KOPT-K1 (cell line): ENCODE measurements around the gene FNBP1.
"Not testable (repeated sequence)": the region's sequence is repeated elsewhere in the genome, so short reads cannot be mapped to it uniquely, and the experiment has no call there.

ENCODE experiments used
- H3K27ac ChIP-seq: fragments of 200-600 bp; sonication (generic); 2 replicates; pipeline ENCODE4 v1.5.1; 2016; ENCODE audit warnings: antibody characterized with exemption, mild to moderate bottlenecking, low read depth, low read length; ENCODE audit not compliant: poor library complexity, severe bottlenecking
- H3K36me3 ChIP-seq: fragments of 200-600 bp; sonication (generic); 2 replicates; pipeline ENCODE4 v1.5.1; 2017; ENCODE audit warnings: antibody characterized with exemption, mild to moderate bottlenecking, low read length, moderate library complexity; ENCODE audit not compliant: insufficient read depth
- H3K9me3 ChIP-seq: fragments of 200-600 bp; sonication (generic); 2 replicates; pipeline ENCODE4 v1.5.1; 2017; ENCODE audit warnings: antibody characterized with exemption, low read length, mild to moderate bottlenecking; ENCODE audit not compliant: insufficient read depth, poor library complexity, severe bottlenecking

Gene FNBP1

GRCh38 chr9:129900263-129901027, 142.5 kb downstream of the FNBP1 start:
- H3K36me3 ChIP-seq = peaks cover 93% of the 10 kb centered on the region

DNA sequence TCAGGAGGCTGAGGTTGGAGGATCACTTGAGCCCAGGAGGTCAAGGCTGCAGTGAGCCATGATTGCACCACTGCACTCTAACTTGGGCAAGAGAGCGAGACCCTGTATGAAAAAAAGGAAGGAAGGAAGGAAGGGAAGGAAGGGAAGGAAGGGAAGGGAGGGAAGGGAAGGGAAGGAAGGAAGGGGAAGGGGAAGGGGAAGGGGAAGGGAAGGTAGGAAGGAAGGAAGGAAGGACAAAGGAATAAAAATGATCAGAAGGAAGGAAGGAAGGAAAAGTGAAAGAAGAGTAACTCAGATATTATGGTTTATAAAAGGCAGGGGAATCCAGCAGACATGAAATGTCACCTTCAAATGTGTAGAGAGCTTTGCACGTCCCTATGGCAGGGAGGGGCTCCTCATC, 143.4 kb downstream of the FNBP1 start:
- Histone ChIP-seq H3K36me3 (peaks cover 90% of the 10 kb centered on the region), H3K9me3 (no peaks in the 10 kb centered on the region), H3K27ac (peak overlapping the region; percentile 37)

More at GRCh38 chr9:129900263-129901027, 142.5 kb downstream of the FNBP1 start:
- H3K27ac ChIP-seq = peak overlapping the region; percentile 37
- H3K9me3 ChIP-seq = no peaks in the 10 kb centered on the region

- no peaks in the 10 kb centered on the region for H3K9me3 ChIP-seq
- H3K36me3 ChIP-seq = peaks cover 78% of the 10 kb centered on the region
- H3K27ac ChIP-seq = peak overlapping the region; percentile 100
These were observed 144.8 kb downstream of the FNBP1 start for GRCh38 chr9:129898185-129898584.

- H3K36me3 ChIP-seq = peaks cover 73% of the 10 kb centered on the region
- no peaks in the 10 kb centered on the region for H3K9me3 ChIP-seq
- H3K27ac ChIP-seq = peak overlapping the region; percentile 100
These were observed 145.7 kb downstream of the FNBP1 start for GRCh38 chr9:129897263-129897662.

DNA sequence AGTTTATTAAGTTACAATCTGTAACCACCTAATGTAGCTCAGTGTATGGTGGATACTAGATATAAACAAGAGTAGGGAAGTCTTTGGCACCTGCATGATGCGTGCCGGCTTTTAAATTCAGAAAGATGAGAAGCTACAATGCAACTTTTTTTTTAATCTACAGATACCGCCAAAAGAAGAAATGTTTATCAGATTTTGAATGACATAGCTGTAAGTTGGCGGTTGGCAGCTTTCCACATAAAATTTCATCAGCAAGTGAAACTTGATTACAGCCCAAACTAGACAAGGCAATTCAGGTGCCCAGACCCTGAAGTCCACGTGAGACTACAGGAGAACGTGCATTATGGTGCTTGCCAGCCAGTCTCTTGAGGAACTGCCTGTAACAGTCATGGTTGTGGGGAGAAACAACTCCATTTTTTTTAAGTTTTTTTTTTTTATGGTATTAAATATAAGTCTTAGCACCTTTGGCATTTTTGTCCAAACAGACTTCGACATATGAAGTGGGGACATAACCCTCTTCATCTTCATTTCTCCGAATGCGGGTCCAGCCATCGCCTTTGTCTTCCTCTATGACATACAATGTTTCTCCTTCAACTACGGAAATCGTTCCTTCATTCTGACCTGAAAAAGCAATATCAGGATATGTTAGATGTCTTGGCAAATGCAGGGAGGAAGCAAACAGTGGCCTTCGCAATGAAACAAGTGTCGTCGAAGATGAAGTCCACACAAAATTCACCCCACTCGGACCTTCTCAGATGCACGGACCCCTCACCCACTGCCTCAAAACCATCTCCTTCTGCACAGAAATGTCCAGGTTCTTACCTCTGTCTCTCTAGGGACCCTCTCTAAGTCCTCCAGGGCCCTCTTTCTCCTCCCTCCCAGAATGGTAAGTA, 147.4 kb downstream of the FNBP1 start:
- Histone ChIP-seq H3K36me3 (peaks cover 61% of the 10 kb centered on the region), H3K27ac (peak overlapping the region; percentile 100), H3K9me3 (no peaks in the 10 kb centered on the region)

DNA sequence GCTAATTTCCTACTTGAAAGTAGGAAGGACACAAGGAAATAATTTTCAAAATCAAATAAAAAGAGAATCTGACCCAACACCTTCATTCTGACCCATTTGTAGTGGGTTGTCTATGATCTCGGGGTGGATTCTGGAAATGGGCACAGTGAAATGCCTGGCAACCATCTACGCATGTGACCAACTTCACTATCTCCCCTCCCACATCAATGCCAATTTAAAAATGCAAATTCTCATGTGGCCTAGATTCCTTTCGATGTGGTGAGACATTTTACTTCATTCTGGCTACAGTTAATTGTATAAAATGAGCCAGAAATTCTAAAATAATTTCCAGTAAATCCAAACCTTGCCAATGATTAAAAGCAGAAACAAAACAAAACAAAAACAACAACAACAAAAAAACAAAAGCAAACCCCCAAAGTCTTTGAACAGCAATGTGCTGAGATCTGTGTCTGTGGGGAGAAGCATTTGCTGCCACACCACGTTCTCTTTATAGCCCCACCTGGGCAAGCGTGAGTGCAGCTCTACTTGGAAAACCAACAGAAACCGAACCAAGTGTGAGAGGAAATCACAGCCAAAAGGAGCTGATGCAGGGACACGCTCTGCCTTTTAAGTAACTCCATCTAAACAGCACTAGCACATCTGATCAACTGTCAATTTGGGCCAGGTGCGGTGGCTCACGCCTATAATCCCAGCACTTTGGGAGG, 148.7 kb downstream of the FNBP1 start:
- peaks cover 48% of the 10 kb centered on the region for H3K36me3 ChIP-seq
- peak overlapping the region; percentile 100 for H3K27ac ChIP-seq
- no peaks in the 10 kb centered on the region for H3K9me3 ChIP-seq

- peaks cover 21% of the 10 kb centered on the region for H3K36me3 ChIP-seq
- no peaks in the 10 kb centered on the region for H3K9me3 ChIP-seq
- peak overlapping the region; percentile 100 for H3K27ac ChIP-seq
These were observed 151.4 kb downstream of the FNBP1 start for GRCh38 chr9:129891569-129891968.

DNA sequence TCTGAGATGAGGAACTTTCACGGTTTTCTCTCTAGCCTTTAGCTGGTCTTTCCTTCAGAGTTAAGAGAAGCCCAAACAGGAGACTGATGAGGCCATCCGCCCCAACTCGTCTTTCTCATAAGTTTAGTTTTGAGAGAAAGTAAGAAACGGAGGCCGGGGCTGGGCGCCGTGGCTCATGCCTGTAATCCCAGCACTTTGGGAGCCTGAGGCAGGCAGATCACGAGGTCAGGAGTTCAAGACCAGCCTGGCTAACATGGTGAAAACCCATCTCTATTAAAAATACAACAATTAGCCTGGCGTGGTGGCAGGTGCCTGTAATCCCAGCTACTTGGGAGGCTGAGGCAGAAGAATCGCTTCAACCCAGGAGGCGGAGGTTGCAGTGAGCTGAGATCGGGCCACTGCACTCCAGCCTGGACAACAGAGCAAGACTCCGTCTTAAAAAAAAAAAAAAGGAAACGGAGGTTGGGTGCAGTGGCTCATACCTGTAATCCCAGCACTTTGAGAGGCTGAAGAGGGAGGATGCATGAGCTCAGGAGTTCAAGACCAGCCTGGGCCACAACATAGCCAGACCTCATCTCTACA, 152.2 kb downstream of the FNBP1 start:
- H3K9me3 ChIP-seq = not testable (repeated sequence)
- H3K27ac ChIP-seq = peak overlapping the region; percentile 100
- peaks cover 14% of the 10 kb centered on the region; the same call in 1 of the 2 replicates for H3K36me3 ChIP-seq

DNA sequence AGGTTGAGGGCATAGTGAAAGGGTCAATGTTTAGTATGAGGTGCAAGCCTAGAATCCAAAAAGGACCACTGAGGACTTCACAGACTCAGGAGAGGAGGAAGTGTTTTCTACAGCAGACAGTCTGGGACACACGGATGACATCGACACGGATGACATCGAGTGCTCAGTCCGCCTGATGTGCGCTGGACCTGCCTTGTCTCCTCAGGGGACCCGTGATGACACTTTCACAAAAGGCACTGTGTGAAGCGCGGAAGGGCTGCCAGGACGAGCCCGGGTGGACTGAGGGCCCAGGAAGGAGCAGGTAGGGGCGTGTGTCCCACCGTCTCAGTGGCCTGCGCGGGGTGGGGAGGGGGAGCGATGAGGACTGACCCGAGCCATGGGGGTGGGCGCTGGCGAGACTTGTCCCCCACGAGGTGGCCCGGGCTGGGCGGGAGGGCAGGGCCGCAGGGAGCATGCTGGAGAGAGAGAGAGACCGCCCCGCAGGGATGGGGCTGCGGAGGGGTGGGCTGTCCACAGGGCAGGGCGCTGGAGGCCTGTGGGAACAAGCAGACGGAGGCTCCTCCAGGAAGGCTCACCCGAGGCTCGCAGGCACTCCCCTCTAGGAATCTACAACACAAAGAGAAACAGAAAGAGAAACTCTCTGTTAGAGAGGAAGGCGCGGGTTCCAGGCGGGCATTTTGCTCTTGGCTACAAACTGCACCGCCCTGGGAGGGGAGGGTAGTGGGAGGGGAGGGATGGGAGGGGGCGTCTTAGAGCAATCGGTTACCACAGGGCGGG, 152.9 kb downstream of the FNBP1 start:
- peaks cover 12% of the 10 kb centered on the region; the same call in 1 of the 2 replicates for H3K36me3 ChIP-seq
- peak overlapping the region; percentile 100 for H3K27ac ChIP-seq
- H3K9me3 ChIP-seq = no peaks in the 10 kb centered on the region

DNA sequence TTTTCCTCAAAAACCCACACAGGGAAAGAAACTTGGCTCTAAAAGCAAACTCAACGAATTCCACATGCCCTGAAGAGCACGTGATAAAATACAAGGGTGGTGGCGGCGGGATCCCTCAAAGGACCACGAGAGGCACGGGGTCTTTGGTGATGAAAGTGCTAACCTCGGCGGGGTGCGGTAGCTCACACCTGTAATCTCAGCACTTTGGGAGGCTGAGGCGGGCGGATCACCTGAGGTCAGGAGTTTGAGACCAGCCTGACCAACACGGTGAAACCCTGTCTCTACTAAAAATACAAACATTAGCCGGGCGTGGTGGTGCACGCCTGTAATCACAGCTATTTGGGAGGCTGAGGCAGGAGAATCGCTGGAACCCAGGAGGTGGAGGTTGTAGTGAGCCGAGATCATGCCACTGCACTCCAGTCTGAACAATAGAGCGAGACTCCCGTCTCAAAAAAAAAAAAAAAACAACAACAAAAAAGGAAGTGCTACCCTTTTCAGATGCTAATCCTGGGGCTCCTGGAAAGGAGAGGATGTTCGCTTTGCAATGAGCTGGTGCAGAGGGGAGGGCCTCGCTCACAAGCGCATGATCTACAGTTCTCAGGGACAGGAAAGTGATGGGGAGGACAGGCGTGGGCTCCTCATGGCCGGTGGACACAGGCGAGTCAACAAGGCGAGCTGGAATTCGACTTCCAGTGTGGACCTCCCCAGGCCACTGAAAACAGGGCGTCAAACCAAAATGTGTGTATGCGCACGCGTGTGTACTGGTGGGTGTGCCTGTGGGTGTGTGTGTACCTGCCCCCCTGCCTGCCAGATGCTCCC, 153.7 kb downstream of the FNBP1 start:
- peak overlapping the region; percentile 100 for H3K27ac ChIP-seq
- no peaks in the 10 kb centered on the region for H3K9me3 ChIP-seq
- peaks cover 9% of the 10 kb centered on the region; the same call in 1 of the 2 replicates for H3K36me3 ChIP-seq

DNA sequence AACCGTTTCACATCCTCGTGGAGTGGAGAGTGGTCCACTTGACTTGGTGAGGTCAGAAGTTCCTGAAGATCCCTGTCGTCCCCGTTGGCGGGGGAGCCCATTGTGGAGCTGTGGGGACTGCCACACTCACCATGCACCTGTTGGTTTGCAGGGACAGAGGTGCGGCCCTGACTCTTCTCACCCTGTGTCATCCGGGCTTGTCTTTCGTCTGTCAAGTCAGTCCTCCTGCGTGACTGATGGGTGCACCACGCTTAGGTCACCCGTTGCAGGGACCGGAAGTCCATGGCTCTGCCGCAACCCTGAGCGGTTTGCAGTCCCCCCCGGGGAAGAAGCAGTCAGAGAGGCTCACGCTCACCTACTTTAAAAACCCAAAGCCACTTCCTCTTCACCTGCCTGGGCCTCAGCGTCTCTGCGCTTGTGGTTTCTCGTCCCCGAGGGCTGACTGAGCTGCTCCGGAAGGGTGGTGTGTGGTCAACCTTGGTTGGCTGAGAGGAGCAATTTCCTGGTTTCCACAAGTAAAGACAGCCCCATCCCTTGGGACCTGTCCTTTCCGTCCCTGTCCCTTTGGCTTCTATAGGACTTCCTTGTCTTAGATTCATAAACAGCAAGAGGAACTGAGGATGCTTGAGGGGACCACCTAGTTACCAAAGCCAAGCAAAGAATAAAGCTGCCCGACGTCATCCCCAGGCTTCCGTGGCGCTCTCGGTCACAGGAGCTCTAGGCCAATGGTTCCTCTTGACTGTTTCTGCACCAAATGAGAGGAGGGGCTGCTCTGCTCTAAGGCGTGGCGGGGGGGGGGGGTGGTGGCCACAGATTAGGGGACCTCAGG, 154.5 kb downstream of the FNBP1 start:
- Histone ChIP-seq H3K9me3 (no peaks in the 10 kb centered on the region), H3K27ac (peak overlapping the region; percentile 100), H3K36me3 (peaks cover 12% of the 10 kb centered on the region)

DNA sequence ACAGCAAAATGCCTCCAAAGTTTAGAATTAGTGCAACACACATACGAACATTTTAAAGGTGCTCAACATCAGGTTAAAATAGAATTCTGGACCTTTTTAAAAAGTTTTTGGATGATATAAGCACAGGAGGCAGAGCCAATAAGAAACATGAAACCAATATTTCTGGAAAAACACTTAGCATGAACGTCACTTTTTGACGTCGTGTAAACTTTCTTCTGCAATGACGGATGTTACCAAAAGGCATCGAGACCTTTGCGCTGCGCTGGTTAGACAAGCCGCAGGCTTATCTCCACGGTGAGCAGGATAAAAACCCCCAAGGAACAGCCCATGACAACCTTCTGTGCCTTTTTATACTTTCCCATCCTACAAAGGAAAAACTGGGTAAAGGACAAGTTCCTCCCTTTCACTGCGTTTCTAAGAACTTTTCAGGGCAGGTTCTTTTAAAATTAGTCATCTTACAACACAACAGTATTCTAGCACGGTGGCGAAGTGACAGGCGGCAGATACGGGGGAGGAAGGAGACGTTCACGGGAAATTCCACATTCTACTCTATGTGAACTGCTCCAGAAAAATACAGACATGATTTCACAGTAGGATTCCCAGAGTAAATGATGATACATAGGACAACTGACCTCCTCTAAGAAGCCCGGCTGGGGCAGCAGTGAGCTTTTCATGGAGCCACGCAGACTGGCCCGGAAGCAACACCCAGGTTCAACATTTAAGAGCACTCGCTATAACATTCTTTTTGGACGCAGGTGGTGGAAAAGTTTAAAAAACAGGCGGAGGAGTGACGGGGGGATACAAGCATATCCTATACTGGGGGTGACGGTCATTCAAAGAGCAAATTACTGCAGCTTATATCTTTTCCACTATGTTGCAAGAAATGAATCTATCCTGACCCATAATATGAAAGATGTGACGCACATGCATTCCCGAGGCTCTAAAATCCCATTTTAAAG, 155.4 kb downstream of the FNBP1 start:
- Histone ChIP-seq H3K27ac (peak overlapping the region; percentile 100), H3K9me3 (no peaks in the 10 kb centered on the region), H3K36me3 (peaks cover 9% of the 10 kb centered on the region; the same call in 1 of the 2 replicates)
